D721Med (cell line): ENCODE measurements around the gene ENO2.

Experiments used
- DNase-seq: peaks from one replicate; pipeline ENCODE4 v3.0.0; 2011; ENCODE audit warnings: low spot score; ENCODE audit not compliant: insufficient read length
- FAIRE-seq: peaks from 2 replicates; lab custom pipeline; 2011; peaks lifted over from hg19 to GRCh38; lab: Jason Lieb, UNC
- TF ChIP-seq, protein P1 (sequence below): IDR thresholded peaks from 2 replicates; pipeline ENCODE4 v1.5.1; 2012; ENCODE audit warnings: mild to moderate bottlenecking, control low read depth; ENCODE audit not compliant: insufficient read depth; ENCODE audit errors: missing control alignments

ENO2 gene

DNA sequence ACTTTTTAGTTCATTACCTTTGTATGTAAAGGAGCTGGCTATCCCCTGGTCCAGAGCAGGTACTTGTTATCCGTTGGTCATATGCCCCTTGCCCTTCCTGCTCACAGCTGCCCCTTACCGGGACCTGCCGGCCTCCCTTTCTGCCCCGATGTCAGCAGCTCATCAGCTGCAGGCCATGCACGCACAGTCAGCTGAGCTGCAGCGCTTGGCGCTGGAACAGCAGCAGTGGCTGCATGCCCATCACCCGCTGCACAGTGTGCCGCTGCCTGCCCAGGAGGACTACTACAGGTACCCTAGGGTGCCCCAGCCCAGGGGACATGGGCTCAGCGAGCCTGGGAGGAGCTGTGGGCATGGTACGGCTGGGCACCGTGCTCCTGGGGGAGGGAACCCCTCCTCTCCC is 26.9 kb downstream of the ENO2 start:
- TF ChIP-seq, protein P1, sequence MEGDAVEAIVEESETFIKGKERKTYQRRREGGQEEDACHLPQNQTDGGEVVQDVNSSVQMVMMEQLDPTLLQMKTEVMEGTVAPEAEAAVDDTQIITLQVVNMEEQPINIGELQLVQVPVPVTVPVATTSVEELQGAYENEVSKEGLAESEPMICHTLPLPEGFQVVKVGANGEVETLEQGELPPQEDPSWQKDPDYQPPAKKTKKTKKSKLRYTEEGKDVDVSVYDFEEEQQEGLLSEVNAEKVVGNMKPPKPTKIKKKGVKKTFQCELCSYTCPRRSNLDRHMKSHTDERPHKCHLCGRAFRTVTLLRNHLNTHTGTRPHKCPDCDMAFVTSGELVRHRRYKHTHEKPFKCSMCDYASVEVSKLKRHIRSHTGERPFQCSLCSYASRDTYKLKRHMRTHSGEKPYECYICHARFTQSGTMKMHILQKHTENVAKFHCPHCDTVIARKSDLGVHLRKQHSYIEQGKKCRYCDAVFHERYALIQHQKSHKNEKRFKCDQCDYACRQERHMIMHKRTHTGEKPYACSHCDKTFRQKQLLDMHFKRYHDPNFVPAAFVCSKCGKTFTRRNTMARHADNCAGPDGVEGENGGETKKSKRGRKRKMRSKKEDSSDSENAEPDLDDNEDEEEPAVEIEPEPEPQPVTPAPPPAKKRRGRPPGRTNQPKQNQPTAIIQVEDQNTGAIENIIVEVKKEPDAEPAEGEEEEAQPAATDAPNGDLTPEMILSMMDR = no peak
- FAIRE-seq = no peak

DNA sequence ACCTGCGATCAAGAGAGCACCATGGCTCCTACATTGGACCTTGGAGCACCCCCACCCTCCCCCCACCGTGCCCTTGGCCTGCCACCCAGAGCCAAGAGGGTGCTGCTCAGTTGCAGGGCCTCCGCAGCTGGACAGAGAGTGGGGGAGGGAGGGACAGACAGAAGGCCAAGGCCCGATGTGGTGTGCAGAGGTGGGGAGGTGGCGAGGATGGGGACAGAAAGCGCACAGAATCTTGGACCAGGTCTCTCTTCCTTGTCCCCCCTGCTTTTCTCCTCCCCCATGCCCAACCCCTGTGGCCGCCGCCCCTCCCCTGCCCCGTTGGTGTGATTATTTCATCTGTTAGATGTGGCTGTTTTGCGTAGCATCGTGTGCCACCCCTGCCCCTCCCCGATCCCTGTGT is 27.4 kb downstream of the ENO2 start:
- DNase-seq = no peak
- TF ChIP-seq, protein P1 = no peak
- FAIRE-seq = no peak

More for the DNA sequence above, 26.9 kb downstream of the ENO2 start:
- no peak for DNase-seq

DNA sequence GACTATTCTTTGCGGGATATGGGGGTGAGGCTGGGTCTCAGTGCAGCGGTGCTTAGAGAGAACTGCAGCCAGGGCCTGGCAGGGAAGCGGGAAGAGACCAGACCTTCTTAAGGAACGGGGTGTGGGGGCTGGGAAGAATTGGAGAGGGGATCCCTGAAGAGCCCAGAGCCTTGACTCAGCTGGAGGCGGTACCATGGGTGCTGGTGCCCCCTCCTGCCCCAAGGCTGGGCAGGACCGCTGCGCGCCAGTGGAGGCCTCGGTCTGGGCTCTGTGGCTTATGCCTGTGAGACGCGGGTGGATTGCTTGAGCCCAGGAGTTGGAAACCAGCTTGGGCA is 27.9 kb downstream of the ENO2 start:
- DNase-seq (no peak), FAIRE-seq (no peak)
- TF ChIP-seq, protein P1 = no peak

DNA sequence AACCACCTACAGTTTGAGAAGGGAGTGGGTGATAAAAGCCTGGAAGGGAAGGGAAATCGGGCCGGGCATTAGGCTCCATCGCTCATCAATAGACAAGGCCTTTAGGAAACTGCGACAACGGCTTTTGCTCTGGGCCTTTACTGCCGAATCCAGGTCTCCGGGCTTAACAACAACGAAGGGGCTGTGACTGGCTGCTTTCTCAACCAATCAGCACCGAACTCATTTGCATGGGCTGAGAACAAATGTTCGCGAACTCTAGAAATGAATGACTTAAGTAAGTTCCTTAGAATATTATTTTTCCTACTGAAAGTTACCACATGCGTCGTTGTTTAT is 29.0 kb downstream of the ENO2 start:
- TF ChIP-seq, protein P1 = no peak
- FAIRE-seq (no peak), DNase-seq (peak; percentile 93)

DNA sequence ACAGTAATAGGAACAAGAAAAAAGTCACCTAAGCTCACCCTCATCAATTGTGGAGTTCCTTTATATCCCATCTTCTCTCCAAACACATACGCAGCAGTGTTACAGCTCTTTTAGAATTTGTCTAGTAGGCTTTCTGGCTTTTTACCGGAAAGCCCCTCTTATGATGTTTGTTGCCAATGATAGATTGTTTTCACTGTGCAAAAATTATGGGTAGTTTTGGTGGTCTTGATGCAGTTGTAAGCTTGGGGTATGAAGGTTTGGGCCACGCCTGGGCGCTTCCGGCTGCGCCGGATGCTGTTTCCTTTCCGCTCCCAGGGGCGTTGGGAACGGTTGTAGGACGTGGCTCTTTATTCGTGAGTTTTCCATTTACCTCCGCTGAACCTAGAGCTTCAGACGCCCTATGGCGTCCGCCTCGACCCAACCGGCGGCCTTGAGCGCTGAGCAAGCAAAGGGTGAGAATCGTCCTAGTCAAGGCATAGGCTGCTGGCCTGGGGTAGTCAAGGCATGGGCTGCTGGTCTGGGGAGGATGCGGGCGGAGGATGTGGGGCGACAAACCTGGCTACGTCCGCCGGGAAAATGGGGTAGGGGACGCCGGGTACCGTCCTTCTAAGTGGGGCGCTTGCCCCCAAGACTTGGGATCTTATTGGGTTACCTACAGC is 29.5 kb downstream of the ENO2 start, which contains the start of the genes C12orf57 and RNU7-1:
TSS of gene C12orf57 (plus strand) at position 301 of the 659 bp plus-strand sequence. CDS start at position 401, 100 bp downstream.
TSS of gene RNU7-1 (plus strand) at position 95 of the 659 bp plus-strand sequence.
- FAIRE-seq = no peak
- DNase-seq = no peak
- TF ChIP-seq, protein P1 = no peak

DNA sequence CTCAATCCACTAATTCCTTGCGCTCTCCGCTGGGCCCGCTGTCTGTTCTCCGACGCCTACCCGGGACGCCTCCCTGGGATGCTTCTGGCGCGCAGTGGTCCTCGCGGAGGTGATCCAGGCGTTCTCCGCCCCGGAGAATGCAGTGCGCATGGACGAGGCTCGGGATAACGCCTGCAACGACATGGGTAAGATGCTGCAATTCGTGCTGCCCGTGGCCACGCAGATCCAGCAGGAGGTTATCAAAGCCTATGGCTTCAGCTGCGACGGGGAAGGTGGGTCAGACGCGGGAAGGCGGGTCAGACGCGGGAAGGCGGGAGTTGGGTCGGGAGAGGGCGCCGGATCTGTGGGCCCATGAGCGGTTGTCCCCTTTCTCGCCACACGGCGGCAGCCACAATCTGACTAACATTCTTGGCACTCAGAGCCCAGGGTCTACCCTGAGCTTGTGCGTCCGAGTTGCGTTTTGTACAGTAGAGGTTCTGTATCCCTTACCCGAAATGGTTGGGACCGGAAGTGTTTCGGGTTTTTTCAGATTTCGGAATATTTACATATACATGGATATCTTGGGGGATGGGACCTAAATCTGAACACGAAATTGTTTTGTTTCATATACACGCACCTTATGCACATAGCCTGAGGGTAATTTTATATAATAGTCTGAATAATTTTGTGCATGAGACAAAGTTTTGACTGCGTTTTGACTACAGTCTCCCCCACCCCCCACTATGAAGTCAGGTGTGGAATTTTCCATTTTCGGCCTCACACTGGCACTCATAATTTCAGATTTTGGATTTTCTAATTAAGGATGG is 30.2 kb downstream of the ENO2 start:
- FAIRE-seq = no peak
- peak; percentile 85 for DNase-seq
- TF ChIP-seq, protein P1 = peak; percentile 77

DNA sequence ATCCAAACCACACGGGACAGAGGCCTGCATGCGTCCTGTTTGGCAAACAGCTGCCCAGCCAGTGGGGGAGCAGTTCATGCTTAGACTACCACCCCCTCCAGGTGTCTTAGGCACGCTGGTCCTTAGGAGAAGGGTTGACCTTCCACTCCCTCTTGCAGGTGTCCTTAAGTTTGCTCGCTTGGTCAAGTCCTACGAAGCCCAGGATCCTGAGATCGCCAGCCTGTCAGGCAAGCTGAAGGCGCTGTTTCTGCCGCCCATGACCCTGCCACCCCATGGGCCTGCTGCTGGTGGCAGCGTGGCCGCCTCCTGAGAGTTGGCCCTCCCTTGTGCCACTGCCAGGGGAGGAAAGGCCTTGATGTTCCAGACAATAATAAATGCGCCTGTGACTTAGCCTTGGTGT is 31.2 kb downstream of the ENO2 start:
- TF ChIP-seq, protein P1 = no peak
- no peak for FAIRE-seq
- DNase-seq = no peak
